Forelimb muscle (tissue), 1 donor: ENCODE results near the gene ASTN1. TPM values are rescaled to one million over a fixed set of nuclear protein-coding genes. Genes with fewer than 3 reads are reported as not detected.

Experiments used
- DNase-seq: peaks from one replicate; pipeline ENCODE4 v3.0.0-alpha.2; 2013; ENCODE audit warnings: low read depth
- polyA plus RNA-seq: library from polyadenylated mRNA; unstranded; fragments of 120-200 nt; gene quantifications from one replicate; pipeline ENCODE4 v1.2.1, GENCODE V29; 2013; ENCODE audit not compliant: insufficient read length

The ASTN1 gene
- polyA plus RNA-seq, 1 donor = 6.4 TPM

- DNase-seq = no peak
These were observed 238.0 kb downstream of the ASTN1 start for GRCh38 chr1:176926330-176927086.

DNA sequence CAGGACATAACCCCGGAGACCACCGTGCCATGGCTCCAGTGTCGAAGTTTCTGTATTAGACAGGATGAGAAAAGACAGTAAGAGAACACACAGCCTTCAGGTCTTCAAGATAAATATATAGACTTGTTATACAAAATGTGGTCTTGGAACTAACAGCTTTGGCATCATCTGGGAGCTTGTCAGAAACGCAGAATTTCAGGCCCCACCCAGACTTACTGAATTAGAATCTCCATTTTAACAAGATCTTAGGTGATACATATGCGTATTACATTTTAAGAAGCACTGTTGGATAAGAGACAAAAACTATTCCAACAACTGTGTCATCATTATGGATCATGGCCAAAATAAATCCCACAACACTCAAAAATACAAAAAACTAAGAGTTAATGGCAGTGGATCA lies 239.3 kb downstream of the ASTN1 start:
- no peak for DNase-seq

DNA sequence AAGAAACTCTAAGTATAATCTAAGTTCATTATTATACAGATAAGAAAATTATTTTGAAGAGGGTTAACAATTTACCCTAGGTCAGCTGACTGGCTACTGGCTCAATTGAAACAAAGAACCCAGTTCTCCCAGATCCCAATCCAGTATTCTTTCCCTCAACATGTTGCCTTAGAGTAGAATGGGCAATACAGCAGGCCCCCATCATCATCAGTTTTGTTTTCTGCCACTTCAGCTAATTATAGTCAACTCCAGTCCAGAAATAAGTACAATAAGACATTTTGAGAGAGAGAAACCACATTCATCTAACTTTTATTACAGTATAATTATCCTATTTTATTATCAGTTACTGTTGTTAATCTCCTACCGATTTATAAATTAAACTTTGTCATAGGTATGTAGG lies 241.2 kb downstream of the ASTN1 start:
- no peak for DNase-seq

GRCh38 chr1:176919386-176920378 lies 244.8 kb downstream of the ASTN1 start:
- DNase-seq = no peak

DNA sequence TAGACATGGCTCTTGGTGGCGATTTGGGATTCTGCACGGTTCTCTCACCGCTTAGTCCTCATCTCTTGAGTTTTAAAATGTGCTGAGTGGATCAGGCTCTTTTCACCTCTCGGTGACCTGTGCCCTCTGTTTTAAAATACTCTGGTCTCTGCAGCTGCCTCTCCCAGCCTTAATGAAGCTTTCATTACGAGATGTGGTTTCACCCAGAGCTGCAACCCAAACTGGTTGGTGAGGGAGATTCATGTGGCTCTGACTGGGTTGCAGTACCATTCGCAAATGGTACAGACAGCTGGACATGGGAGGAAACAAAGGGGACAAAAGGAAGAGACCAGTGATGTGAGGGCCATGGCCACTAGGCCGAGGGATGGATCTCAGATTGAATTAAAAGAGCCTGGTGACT lies 258.9 kb downstream of the ASTN1 start:
- no peak for DNase-seq

- DNase-seq = no peak
These were observed 260.3 kb downstream of the ASTN1 start for GRCh38 chr1:176904057-176904751.

DNA sequence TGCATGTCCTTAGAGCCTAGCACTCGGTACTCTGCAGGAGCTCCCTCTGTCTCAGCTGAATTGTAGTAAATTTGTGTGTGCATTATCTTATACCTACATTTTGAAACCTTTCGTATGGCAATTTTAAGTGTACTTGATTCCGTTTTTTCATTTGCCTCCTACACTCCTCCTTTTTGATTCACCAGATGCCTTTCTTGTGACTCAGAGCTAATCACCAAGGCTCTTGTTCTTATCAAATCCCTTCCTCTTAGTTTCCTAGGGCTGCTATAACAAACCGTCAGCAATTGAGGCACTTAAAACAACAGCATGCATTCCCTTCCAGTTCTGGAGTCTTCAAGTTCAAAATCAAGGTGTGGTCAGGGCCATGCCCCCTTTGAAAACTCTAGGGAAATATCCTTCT lies 261.0 kb downstream of the ASTN1 start:
- no peak for DNase-seq

GRCh38 chr1:176899321-176899720 lies 265.2 kb downstream of the ASTN1 start:
- no peak for DNase-seq

DNA sequence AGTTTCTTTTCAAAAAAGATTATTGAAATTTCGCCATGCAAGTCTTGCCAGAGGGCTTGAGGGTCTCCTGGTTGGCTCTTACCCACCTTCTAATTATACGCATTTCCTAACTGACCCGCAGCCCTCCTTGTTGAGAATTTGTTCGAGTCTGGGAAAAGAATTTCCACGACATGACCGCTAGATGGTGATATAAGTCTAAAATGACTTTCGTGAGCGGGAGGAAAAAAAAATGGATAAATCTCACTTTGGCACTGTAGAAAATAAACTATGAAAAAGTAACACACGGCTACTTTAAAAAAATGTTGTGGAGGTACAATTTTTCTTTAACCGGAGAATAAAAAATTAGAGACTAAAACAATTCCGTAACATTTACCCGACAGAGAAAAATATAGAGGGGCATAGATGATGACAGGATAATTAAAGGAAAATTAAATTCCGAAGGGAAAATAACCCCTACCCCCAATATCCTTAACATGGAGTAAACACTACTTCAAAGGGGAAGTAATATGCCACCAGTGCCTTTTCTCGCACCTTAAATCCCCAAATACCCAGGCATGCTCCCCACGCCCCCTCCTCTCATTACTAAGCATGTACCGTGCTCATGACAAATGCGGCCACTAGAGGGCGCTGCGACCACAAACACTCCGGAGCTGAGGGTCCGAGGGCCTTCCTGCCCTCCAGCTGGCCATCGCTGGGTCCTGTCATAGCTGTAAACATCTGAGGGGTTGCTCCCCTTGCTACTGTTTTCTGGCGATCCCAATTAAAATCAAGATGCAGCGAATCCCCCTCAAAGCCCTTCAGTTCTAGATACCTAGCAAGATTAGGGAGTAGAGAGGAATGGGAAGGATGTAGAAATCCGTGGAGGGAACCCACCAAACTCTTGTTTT lies 266.9 kb downstream of the ASTN1 start:
- no peak for DNase-seq

DNA sequence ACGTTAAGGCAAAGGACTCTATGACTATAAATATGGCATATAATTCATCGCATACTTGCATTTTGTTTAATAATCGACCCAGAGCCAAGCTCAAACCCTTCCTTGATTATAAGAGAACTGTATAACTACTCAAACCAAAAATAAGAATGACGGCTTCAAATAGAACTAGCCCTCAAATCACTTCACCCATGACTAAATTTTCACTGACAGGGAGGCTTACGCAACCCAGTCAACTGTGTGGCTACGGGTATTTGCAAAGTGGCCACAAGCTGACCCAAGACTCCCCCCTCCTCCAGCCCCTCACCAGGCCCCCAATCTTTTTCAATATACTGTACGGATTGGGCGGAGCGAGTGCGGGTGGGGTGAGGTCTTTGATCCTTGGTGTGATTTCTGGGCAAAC lies 268.3 kb downstream of the ASTN1 start:
- no peak for DNase-seq

GRCh38 chr1:176894450-176894849 lies 270.1 kb downstream of the ASTN1 start:
- DNase-seq = no peak

DNA sequence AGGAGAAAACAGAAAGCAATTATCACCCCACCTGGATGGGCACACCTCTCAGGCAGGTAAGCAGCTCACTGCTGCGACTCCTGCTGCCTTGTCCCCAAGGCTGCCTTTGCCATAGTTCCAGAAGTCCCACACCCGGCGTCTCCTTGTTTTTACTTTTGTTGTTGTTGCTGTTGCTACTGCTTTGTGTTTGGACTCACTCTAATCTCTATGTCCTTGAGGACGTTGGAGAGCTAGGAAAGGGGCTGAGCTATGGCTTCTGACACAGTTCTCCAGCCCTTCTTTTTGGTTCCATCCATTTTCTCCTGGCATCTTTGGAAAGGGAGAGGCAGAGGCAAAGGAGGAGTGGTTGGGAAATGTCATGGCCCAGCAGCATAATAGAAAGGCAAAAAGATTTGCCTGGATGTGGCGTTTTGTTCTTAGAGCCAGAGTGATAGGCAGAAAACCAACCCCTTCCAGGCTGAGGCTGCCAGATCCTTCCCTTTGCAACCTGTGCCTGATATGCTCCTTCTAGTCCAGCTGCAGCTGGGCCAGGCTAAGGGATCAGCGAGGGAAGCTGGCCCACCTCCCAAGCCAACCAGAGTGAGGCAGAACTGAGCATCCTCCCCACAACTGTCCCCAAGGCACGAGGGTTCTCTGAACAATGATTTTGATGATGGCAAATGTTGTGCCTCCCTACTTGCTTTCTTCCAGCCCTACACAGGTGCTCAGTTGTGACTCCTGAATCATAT lies 270.7 kb downstream of the ASTN1 start:
- DNase-seq = no peak

DNA sequence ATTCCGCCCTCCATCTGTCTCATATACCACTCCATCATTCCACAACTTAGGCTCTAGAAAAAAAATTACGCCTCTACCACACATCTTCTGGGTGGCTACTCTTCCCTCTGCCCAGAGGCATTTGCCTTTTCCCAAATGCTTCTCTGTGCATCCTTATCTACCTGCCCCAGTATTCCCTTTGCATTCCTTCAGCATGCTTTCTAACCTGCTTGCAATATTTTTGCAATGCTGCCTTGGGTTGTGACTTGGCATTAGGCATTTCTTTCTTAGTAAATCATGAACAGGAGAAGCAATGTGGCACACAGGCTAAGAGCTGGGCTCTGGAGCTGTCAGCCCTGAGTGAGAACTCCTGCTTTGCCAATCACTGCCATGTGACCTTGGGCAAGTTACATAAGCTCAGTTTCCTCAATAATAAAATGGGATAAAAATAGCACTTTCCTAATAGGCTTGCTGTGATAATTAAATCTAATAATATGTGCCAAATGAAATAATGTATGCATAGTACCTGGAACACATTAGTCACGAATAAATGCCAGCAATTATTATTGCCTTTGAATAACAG lies 276.0 kb downstream of the ASTN1 start:
- DNase-seq = no peak

DNA sequence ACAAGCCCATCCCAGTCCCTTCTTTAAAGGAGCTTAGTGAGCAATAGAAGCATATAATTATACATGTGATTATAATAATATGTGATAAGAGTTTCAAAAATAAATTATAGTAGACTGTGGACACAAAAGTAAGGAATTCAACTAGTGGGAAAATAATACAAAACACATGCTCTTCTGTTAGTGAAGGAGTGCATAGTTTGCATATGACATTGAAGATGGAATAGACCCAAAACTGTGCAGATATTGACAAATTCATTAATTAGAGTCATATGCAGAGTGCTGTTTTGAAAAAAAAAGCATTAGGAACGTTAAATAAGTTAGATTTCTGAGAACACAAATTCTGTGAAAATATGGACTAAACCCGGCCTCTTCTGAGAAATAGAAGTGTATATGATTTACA lies 278.8 kb downstream of the ASTN1 start:
- DNase-seq = no peak

DNA sequence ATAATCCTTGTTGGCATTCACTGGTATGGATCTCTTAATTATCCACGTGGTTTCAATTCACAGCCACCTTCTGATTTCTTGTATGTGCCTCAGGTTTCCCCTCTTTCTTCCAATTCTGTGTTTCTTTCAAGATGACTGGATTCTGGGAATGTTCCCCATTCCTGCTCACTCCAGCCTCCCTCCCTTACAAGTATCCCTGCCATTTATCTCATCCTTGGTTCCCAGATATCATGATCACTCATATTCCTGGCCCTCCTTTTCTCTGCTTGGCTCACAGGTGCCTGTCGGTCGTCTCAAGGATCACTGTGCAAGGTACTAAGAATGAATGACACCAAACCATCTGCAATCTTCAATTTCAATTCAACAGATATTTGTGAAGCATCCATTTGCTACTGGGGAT lies 279.2 kb downstream of the ASTN1 start:
- DNase-seq = no peak

- peak; percentile 53 for DNase-seq
These were observed 279.6 kb downstream of the ASTN1 start for GRCh38 chr1:176884911-176885310.

GRCh38 chr1:176884286-176884685 lies 280.2 kb downstream of the ASTN1 start:
- DNase-seq = no peak

GRCh38 chr1:176880955-176881595 lies 283.4 kb downstream of the ASTN1 start:
- no peak for DNase-seq

GRCh38 chr1:176879784-176880620 lies 284.5 kb downstream of the ASTN1 start:
- no peak for DNase-seq
